Uterus (tissue), 4 donors: ENCODE measurements around the gene VAPA. TPM values are rescaled to one million over a fixed set of nuclear protein-coding genes. Genes with fewer than 3 reads are reported as not detected.
A peak's percentile ranks its signal among the peaks of the same experiment; 100 is the strongest.

ENCODE experiments used
- DNase-seq, 2 donors: peaks; one replicate each; pipeline ENCODE4 v3.0.0-alpha.2; 2019 to 2020
- H3K27ac ChIP-seq, 2 donors: fragments of 200-600 bp; sonication (generic); 1 replicate in 1 of 2; 2 replicates in 1 of 2; pipeline ENCODE4 v1.5.1; 2016 to 2018
- H3K27me3 ChIP-seq, 2 donors: fragments of 200-600 bp; sonication (generic); one replicate each; pipeline ENCODE4 v1.5.1; 2018 to 2019; ENCODE audit warnings: control low read depth in 1 of 2
- H3K36me3 ChIP-seq, 2 donors: fragments of 200-600 bp; sonication (generic); one replicate each; pipeline ENCODE4 v1.5.1; 2019; ENCODE audit warnings: control low read depth in 1 of 2
- H3K4me1 ChIP-seq, 2 donors: fragments of 200-600 bp; sonication (generic); one replicate each; pipeline ENCODE4 v1.5.1; 2018 to 2019; ENCODE audit warnings: control low read depth in 1 of 2
- H3K4me3 ChIP-seq, 2 donors: fragments of 200-600 bp; sonication (generic); 1 replicate in 1 of 2; 2 replicates in 1 of 2; pipeline ENCODE4 v1.5.1; 2018 to 2019; ENCODE audit warnings: mild to moderate bottlenecking in 1 of 2
- H3K9me3 ChIP-seq, 2 donors: fragments of 200-600 bp; sonication (generic); one replicate each; pipeline ENCODE4 v1.5.1; 2019; ENCODE audit warnings: control low read depth in 1 of 2
- CTCF ChIP-seq, 4 experiments: fragments of 200-600 bp in 2 of 4; fragments of 450-650 bp in 2 of 4; sonication (generic) in 2 of 4; IDR thresholded peaks; one replicate each; pipeline ENCODE4 v1.5.1; 2016 to 2019; ENCODE audit warnings: antibody characterized with exemption in 4 of 4, mild to moderate bottlenecking in 2 of 4, moderate library complexity in 1 of 4
- POLR2A ChIP-seq, 2 donors: fragments of 450-650 bp; IDR thresholded peaks; one replicate each; pipeline ENCODE4 v1.6.1; 2016; ENCODE audit warnings: antibody characterized with exemption in 2 of 2, mild to moderate bottlenecking in 1 of 2, moderate library complexity in 1 of 2
- intact Hi-C: fragments of 100-400 bp; cut with DNase I; formaldehyde crosslinking; loops from one replicate; pipeline ENCODE4 v1.15.1; 2023; ENCODE audit warnings: low total_unique reads
- total RNA-seq, 4 donors: library from RNA; depleted of rRNA in 3 of 4; stranded (reverse); fragments of >200 nt in 3 of 4; gene quantifications; one replicate each; pipeline versions ENCODE4 v1.1.0 to v1.2.4, GENCODE V29; 2014 to 2023
- donor health status: DM: yes; HTN: yes; CAD: no.

The VAPA gene
- total RNA-seq, 4 donors from 2014 or later, result 119 to 253 (median 226) TPM

- no peak overlapping the region for H3K4me3 ChIP-seq
- peaks cover 0 to 9% of the 10 kb centered on the region in 2 donors for H3K4me1 ChIP-seq
- no peaks in the 10 kb centered on the region for H3K36me3 ChIP-seq
- H3K27ac ChIP-seq, result no peak overlapping the region
- TF ChIP-seq POLR2A (IDR thresholded peaks at IDR 0.05) (no peak), CTCF (IDR thresholded peaks at IDR 0.05) (no peak)
- H3K9me3 ChIP-seq, result no peaks in the 10 kb centered on the region
- no peaks in the 10 kb centered on the region for H3K27me3 ChIP-seq
- intact Hi-C loops, result no loop called here
- DNase-seq, result no peak
These were observed 17.3 kb downstream of the VAPA start for GRCh38 chr18:9931146-9931545.

GRCh38 chr18:9931678-9932077, 17.9 kb downstream of the VAPA start:
- peaks cover 0 to 9% of the 10 kb centered on the region in 2 donors for H3K4me1 ChIP-seq
- no peaks in the 10 kb centered on the region for H3K9me3 ChIP-seq
- H3K36me3 ChIP-seq, result no peaks in the 10 kb centered on the region
- H3K4me3 ChIP-seq, result no peak overlapping the region
- TF ChIP-seq POLR2A (IDR thresholded peaks at IDR 0.05), result no peak
- TF ChIP-seq CTCF (IDR thresholded peaks at IDR 0.05), result no peak
- peak overlapping the region in 1 of 2 donors; percentile 24 for H3K27ac ChIP-seq
- no peak for DNase-seq
- intact Hi-C loops, result no loop called here
- H3K27me3 ChIP-seq, result no peaks in the 10 kb centered on the region

GRCh38 chr18:9933865-9934264, 20.0 kb downstream of the VAPA start:
- TF ChIP-seq POLR2A (IDR thresholded peaks at IDR 0.05), result no peak
- TF ChIP-seq CTCF (IDR thresholded peaks at IDR 0.05), result no peak
- H3K4me1 ChIP-seq, result peaks cover 0 to 9% of the 10 kb centered on the region in 2 donors
- no peaks in the 10 kb centered on the region for H3K27me3 ChIP-seq
- no peak overlapping the region for H3K27ac ChIP-seq
- intact Hi-C loops, result no loop called here
- no peaks in the 10 kb centered on the region for H3K9me3 ChIP-seq
- no peak overlapping the region for H3K4me3 ChIP-seq
- DNase-seq, result no peak
- no peaks in the 10 kb centered on the region for H3K36me3 ChIP-seq

- TF ChIP-seq POLR2A (IDR thresholded peaks at IDR 0.05), result no peak
- no peak for TF ChIP-seq CTCF (IDR thresholded peaks at IDR 0.05)
- Histone ChIP-seq H3K27ac (no peak overlapping the region), H3K9me3 (no peaks in the 10 kb centered on the region), H3K4me1 (peaks cover 0 to 9% of the 10 kb centered on the region in 2 donors), H3K36me3 (no peaks in the 10 kb centered on the region), H3K4me3 (no peak overlapping the region), H3K27me3 (no peaks in the 10 kb centered on the region)
- intact Hi-C loops, result no loop called here
- no peak for DNase-seq
These were observed 20.5 kb downstream of the VAPA start for GRCh38 chr18:9934274-9934673.

- TF ChIP-seq POLR2A (IDR thresholded peaks at IDR 0.05) (no peak), CTCF (IDR thresholded peaks at IDR 0.05) (no peak)
- Histone ChIP-seq H3K27me3 (no peaks in the 10 kb centered on the region), H3K4me1 (no peaks in the 10 kb centered on the region), H3K4me3 (no peak overlapping the region), H3K36me3 (peaks cover 0 to 3% of the 10 kb centered on the region in 2 donors), H3K9me3 (no peaks in the 10 kb centered on the region), H3K27ac (no peak overlapping the region)
- intact Hi-C loops, result no loop called here
- no peak for DNase-seq
These were observed 27.3 kb downstream of the VAPA start for GRCh38 chr18:9941103-9941502.
